GM21390 (cell line): Measurements from ENCODE around the gene MAB21L2.

Experiments
- ATAC-seq: cut with Tn5 transposase; IDR thresholded peaks from one replicate; pipeline ENCODE4 v1.9.1; 2021; ENCODE audit not compliant: unreplicated experiment

Gene MAB21L2

DNA sequence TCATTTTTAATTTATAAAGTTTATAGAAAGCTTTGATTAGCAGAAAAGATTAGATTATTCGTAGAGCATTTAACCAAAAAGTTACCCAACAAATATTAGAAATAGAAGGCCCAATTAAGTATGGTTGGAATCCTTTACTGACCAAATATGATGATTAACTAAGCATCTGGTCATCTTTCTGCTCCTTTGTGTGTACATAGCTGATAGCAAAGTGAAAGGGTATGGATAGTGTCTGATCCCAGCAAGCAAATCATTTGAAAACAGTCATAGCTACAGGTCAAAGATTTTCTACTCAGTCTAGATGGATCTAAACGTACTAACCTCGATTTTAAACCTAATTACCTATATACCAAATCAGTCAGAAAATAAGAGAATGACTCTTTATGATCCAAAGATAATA is 7.3 kb upstream of the MAB21L2 start:
- no peak for ATAC-seq

DNA sequence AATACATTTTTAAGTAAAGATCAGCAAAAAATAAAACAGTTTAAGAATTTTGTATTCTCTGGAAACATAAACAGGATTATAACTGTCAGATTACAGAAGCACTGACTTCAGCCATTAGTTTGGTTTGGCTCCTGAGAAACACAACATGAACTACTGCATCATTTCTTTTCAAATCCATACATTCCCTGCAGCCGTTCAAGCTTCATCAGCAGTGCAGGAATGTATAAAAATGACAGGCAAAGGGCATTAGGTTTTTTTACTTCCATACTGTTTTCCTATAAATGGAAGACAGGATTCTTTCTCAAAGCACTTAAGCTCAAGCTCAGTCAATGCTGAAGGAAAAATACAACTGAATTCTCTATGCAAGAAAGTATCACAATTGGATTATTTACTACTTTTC is 4.2 kb upstream of the MAB21L2 start:
- ATAC-seq: no peak

DNA sequence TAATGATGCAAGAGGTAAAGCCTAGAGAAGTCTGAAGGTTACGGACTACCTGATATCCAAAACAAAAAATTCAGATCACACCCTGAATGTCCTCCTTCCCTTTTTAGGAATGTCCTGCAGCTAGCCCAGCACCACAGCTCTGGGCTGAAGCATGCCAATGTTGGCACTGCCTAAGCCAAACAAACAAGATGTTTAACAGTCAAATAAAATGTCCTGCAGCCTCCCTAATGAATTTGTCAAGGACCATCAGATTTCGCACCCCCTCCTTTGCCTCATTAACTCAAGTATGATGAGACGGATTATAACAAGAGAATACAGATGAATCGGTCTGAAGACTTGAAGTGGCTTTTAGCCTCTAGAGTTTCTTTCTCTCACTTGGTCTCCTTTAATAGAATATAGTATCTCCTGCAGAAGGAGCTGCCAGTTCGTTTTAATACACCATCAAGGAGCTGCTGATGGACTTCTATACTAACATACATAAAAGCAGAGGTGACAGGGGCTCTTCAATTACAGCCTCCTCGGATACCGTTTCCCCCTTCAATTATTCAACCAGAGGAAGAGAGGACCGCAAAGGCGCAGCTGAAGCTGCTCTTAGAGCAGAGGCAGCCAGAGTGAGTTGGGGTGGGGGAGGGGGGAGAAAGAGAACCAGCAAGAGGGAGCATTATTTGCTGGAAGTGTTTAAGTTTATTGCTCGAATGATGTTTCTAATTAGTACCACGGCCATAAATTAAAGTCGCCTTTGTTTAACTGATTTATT is 3.0 kb upstream of the MAB21L2 start:
- ATAC-seq: no peak

DNA sequence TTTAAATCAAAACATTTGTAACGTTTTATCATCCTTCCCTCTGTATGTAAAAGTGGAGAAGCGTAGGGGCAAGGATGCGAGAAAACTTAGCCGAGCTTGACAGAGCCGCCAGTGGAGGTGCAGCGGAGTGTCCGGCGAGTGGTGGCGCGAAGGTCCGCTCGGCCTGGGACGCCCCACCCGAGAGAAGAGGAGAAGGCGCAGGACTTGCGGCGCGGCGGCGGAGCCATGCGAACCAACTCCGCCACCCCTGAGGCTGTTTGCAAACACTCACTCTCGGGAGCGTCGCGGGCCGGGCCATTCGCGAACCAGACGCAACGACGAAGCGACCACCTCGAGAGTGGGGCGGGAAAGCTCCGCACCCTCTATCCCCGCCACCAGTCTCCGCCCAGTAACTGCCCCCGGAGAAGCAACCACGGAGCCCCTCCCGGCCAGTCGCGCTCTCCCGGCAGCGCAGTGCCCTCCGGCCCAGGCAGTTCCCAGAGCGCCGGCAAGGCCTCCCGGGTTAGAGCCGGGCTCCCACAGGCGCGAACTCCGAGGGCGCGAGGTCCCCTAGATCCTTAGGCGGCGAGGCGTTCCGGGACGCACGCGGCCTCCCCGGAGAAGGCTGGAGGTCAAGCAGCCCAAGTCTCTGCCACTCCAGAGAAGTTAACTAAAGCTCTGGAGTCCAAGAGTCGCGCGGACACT is 2.3 kb upstream of the MAB21L2 start:
- no peak for ATAC-seq

DNA sequence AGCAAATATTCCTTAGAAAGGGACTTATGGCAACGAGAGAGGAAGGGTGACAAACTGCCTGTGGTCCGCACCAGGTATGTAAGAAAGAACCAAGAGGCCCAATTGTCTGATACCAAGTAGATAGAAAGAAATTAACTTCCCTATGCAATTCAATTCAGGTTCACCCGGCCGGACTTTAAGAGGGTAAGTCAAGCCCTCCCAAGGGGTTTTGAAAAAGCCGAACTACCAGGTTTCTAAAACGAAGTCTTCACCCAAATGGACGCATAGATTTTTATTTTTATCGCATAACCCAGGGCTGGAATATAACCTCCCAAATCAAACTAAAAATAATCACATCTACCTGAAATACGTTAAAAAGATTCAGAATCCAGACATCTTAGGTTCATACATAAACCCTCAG is 1.6 kb upstream of the MAB21L2 start:
- ATAC-seq: no peak

DNA sequence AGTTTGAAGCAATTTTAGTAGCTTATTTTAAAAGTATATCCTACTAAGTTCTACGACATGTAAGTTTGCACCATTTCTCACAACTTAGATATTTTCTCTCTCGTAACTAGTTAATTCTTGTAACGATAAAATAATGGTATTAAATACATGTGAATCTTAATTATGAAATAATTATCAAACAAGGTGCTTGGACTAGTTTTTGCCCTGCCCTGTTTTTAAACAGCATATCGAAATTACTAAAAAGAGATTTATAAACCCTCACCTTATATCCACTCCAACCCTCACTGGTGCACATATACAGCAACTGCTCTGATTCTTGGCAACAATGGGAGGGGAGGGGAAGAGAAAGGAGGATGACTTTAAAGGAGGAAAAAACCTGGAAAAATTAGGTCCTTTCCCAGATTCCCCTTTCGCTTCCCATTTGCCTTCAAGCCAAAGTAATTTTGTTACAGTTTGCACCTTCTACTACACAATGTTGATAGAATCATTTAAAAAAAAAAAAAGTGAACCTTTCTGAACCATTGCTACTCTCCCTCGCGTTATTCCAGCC is 820 bp upstream of the MAB21L2 start:
- ATAC-seq: no peak

DNA sequence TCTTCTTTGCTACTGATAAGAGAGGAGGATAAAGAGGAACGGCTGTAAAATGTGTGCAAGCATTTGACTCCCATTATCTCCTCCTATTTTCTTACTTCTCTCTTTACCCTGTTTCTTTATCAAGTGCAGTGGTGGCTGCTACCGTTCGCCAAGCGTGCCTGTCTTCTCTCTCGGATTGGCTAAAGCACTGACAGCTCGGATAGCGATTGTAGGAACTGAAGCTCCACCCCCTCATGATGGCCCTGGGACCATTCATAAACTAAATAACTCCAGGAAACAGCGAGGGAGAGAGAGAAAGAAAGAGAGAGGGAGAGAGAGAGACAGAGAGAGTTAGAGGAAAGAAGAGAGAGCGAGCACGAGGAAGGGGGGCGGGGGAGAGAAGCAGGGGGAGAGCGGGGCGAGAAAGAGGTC is 305 bp upstream of the MAB21L2 start:
- ATAC-seq: no peak

DNA sequence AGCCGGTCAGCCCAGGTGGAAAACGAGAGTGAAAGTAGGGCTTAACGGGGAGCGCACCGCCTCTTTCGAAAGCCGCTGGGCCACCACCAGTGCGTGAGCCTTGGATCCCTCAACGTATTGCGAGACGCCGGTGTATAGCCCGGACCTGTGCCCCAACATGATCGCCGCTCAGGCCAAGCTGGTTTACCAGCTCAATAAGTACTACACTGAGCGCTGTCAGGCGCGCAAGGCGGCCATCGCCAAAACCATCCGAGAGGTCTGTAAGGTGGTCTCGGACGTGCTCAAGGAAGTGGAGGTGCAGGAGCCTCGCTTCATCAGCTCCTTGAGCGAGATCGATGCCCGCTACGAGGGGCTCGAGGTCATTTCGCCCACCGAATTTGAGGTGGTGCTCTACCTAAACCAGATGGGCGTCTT is 929 bp downstream of the MAB21L2 start:
- ATAC-seq: no peak

DNA sequence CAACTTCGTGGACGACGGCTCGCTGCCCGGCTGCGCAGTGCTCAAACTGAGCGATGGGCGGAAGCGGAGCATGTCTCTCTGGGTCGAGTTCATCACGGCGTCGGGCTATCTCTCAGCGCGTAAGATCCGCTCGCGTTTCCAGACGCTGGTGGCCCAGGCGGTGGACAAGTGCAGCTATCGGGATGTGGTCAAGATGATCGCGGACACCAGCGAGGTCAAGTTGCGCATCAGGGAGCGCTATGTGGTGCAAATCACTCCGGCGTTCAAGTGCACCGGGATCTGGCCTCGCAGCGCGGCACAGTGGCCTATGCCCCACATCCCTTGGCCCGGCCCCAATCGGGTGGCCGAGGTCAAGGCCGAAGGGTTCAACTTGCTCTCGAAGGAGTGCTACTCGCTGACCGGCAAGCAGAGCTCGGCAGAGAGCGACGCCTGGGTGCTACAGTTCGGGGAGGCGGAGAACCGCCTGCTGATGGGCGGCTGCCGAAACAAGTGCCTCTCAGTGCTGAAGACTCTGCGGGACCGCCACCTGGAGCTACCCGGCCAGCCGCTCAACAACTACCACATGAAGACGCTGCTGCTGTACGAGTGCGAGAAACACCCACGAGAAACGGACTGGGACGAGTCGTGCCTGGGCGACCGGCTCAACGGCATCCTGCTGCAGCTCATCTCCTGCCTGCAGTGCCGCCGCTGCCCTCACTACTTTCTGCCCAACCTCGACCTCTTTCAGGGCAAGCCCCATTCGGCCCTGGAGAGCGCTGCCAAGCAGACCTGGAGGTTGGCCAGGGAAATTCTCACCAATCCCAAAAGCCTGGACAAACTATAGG is 1.5 kb downstream of the MAB21L2 start:
- ATAC-seq: no peak

DNA sequence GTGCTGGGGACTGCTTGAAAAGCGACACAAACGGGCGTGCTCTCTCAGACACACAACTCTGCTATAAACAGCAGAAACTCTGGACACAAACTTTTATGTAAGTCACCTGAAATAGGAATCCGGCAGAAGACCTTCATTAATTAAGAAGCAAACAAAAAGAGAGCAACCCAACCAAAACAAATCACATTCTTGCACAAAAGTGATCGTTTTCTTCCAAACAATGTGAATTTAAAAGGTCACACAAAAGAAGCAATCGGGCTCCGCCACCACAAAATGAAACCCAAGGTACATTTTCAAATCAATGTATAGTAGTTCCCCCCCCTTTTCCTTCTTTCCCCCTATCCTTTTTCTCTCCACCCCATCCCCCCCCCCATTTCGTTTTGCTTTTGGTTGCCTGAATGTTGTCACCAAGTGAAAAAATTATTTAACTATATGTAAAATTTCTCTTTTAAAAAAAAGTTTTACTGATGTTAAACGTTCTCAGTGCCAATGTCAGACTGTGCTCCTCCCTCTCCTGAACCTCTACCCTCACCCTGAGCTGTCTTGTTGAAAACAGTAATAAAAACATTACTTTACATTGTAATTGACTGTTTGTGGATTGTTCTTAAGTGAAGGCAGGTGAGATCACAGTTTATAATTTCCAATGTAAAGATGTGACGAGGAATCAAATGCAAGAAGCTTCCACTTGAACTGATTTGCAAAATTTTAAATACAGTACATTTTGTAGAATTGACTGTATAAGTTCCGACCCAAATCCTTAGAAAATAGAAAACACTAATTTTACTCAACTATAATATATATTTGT is 2.4 kb downstream of the MAB21L2 start:
- no peak for ATAC-seq

DNA sequence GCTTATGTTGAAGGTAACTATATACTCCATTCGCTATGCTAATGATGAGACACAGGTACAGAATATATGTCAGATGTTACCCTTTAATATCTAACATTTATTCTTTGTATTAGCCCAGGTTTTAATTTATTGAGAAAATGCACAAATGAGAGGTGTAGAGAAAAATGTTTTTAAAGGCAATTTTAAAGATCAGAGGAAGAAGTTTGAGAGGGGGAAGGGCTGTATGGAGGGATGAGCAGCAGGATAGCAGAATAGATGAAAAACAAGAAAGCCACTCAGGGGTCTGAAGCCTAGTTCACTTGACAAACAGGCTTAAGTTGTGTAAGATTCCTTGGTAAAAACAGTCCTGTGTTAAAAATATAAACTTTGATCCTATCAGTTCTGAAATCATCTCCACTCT is 3.7 kb downstream of the MAB21L2 start:
- no peak for ATAC-seq

DNA sequence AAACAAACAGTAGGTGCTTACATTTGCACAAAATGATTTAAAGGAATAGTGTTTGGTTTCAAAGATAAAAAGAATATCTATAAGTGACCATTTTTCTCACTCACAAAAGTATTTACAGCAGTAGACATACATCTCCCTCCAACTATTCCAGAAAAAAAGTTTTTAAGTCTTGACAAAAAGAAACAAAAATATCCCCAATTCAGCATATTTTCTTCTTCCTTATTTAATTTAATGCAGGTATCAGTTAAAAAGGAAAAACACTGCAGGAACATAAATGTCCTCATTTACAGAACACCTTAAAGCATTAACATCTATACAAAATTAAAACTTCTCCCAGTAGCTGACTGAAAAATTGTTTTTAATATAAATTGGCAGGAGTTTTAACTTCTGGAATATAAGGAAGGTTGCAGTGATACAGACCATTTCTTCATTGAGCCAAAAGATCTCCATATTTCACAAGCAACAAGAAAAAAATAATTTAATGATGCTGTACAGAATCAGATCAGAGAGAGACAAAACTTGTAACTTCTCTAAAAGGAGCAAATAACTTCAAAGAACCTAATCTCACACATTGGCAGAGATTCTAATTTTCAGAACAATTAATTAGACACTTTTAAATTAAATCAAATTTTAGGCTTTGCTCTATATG is 4.3 kb downstream of the MAB21L2 start:
- no peak for ATAC-seq

DNA sequence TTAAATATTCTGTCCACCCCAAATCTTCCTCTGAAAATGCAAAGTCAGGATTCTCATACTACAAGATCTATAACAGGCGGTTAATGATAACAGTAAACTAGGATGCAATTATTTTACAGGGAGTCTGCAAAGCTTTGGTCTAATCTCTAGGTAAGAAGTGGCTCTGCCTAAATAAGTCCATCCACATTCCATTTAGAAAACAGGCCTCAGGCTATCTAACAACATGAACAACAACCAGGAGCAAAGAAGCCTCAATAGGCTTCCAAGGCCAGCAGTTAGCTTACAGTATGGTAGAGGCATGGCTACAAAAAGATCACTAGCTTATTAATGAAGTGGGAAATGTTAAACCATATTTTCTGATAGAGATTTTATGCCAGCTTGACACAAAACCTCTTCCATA is 6.4 kb downstream of the MAB21L2 start:
- no peak for ATAC-seq

DNA sequence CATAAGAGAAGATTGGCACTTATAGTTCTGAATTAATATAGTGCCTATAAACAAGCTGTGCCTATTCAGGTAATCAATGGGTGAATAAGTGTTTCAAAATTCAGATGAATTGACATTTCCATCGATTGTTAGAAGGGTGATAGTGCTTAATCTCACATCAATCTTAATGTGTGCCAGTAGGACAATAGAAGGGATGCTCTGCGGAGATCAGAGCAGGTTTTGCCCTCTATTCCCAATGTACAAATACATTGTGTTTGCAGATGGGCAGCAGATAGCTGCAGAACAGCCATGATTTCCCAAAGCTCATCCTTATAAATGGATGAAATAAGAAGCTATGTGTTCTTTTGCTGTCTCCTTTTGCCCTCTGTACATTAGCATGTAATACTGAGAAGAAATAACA is 7.2 kb downstream of the MAB21L2 start:
- no peak for ATAC-seq

DNA sequence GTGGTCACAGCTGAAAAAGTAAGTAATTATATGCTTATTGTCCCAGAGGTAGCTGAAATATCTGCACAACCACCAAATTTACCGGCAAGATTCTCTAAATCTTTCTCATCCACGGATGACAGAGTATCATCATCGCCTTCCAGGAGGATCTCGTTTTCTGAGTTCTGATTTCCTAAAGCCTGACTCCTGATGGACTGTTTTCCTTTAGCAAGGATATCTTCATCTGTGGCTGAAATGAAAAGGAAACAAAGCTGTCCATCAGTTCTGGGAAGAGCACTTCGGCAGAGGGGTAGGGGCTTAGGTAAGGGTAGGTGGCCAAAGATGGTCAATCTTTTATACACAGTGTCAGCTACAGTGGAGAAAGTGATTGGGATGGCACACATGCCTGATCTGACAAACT is 8.7 kb downstream of the MAB21L2 start:
- ATAC-seq: no peak

DNA sequence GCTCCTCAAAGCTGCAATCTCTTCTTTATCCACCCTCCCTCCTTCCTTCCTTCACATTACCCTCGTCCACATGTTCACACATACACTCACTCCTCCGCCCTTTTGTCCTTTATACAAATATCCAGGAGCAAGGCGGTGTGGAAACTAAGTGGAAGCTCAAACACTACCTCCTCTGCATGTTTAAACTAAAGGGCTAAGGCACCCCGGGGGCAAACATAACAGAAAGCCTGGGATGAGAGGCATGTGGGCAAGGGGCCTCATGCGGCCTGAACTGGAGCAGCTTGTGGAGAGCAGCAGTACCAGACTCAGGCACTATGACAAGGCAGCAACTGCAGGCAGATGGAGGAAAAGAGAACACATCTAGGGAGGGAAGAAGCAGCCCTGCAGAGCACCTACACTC is 9.5 kb downstream of the MAB21L2 start:
- ATAC-seq: no peak

DNA sequence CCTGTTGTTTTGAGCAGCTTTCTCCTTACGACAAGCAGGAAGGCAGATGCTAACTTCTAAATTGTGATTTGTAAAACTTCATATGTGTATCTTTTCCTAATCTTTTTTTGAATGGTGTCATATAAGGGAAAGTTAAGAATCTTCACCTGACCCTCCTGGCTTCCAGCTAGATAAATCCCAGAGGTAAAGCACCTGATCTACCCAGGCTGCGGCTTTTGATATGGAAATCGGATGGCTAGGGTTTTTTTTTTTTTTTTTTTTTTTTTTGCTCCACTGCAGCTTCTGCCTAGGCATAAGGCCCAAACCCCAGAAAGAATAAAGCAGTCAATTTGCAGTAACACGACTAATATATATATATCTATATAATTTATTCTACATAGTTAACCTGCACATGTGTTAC is 10.0 kb downstream of the MAB21L2 start:
- no peak for ATAC-seq

DNA sequence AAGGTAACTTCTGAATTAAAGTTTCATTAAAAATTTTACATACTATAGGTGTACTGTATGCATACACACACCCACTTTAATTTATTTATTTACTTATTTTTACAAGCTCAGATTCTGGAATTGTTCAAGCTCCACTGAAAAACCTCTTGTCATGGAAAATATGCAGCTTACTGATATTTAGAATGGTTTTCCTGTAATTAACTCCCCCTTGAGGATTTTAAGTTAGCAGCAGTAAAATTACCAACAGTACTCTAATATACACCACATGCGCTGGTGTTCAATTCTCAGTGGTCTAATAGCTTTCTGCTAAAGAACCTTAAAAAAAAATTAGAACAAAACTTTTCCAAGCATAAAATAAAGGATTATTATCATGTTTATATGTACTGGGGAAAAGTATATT is 12.0 kb downstream of the MAB21L2 start:
- no peak for ATAC-seq

DNA sequence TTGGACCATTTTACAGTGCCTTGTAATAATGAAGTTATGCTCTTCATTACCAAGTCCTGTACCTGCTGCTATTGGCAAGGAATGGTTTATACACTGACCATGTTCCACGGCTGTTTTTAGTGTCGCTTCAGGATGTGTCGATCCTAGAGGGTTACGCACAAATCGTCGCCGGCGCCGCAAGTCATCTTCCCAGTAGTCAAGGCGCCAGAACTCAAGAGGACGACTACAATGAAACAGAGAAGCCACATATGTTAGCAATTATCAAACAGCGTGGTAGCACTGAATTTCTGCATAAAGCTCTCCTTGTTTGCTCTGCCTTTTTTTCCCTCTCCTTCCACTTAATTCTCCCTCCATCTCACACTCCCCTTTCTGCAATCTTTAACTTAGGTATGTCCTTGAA is 17.0 kb downstream of the MAB21L2 start:
- ATAC-seq: no peak

DNA sequence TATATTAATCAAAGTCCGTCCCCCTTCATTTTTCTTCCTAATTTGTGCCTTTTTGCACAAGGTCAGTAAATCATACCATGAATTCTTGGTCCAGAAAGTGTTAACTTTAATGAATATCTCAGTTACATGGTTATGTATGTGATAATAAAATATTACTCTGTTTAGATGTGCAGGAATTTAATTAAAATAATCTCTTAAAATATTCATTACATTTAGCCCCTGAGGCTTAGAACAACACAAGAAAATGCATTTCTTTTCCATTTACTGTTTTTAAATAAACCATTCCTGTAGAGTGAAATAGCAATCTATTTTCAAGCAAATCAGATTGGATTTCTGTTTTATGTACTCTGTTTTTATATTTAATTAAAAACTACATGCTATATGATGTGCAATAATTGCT is 17.6 kb downstream of the MAB21L2 start:
- ATAC-seq: no peak
